WTC11 (cell line): Measurements from ENCODE around the gene CACNA1C.

ENCODE experiments used
- ATF3 ChIP-seq: sonication (generic); formaldehyde crosslinking; conservative IDR thresholded peaks from 2 replicates; pipeline ENCODE4 v1.8.1; 2022; ENCODE audit warnings: mild to moderate bottlenecking, missing genetic modification reagents
- CREB1 ChIP-seq: sonication (generic); formaldehyde crosslinking; IDR thresholded peaks from 2 replicates; pipeline ENCODE4 v1.8.0; 2023; ENCODE audit warnings: mild to moderate bottlenecking, missing genetic modification reagents
- CTCF ChIP-seq: fragments of 200-600 bp; IDR thresholded peaks from 2 replicates; pipeline ENCODE4 v1.8.0; 2022; ENCODE audit warnings: antibody characterized with exemption
- FOXJ3 ChIP-seq: sonication (generic); formaldehyde crosslinking; IDR thresholded peaks from 2 replicates; pipeline ENCODE4 v1.9.0; 2021; ENCODE audit warnings: missing genetic modification reagents, mild to moderate bottlenecking, borderline replicate concordance
- GTF2I ChIP-seq: fragments of 250-450 bp; sonication (Bioruptor Pico); conservative IDR thresholded peaks from 2 replicates; pipeline ENCODE4 v1.4.0; 2021; ENCODE audit warnings: mild to moderate bottlenecking
- HMGXB4 ChIP-seq: sonication (generic); formaldehyde crosslinking; IDR thresholded peaks from 2 replicates; pipeline ENCODE4 v1.8.1; 2023; ENCODE audit warnings: mild to moderate bottlenecking, moderate library complexity, missing genetic modification reagents
- NR3C1 ChIP-seq: sonication (generic); formaldehyde crosslinking; conservative IDR thresholded peaks from 2 replicates; pipeline ENCODE4 v1.8.1; 2023; ENCODE audit warnings: low read depth, mild to moderate bottlenecking, missing genetic modification reagents
- USF1 ChIP-seq: sonication (generic); formaldehyde crosslinking; IDR thresholded peaks from 2 replicates; pipeline ENCODE4 v1.8.0; 2022; ENCODE audit warnings: mild to moderate bottlenecking, missing genetic modification reagents
- ZBTB21 ChIP-seq: sonication (generic); formaldehyde crosslinking; IDR thresholded peaks from 2 replicates; pipeline ENCODE4 v1.8.1; 2023; ENCODE audit warnings: mild to moderate bottlenecking, missing genetic modification reagents, borderline replicate concordance
- ZNF232 ChIP-seq: sonication (generic); formaldehyde crosslinking; IDR thresholded peaks from 2 replicates; pipeline ENCODE4 v1.8.0; 2022; ENCODE audit warnings: mild to moderate bottlenecking, missing genetic modification reagents
- ZNF317 ChIP-seq: sonication (generic); formaldehyde crosslinking; IDR thresholded peaks from 2 replicates; pipeline ENCODE4 v1.8.1; 2023; ENCODE audit warnings: low read depth, mild to moderate bottlenecking, moderate library complexity, missing genetic modification reagents, borderline replicate concordance

- TF ChIP-seq ZNF232 (CRISPR knock-in tag) (no peak), ATF3 (CRISPR knock-in tag) (no peak), CTCF (no peak), USF1 (CRISPR knock-in tag) (no peak), CREB1 (CRISPR knock-in tag) (no peak), FOXJ3 (CRISPR knock-in tag) (no peak), ZNF317 (CRISPR knock-in tag) (no peak), NR3C1 (CRISPR knock-in tag) (no peak), GTF2I (CRISPR knock-in tag) (no peak), HMGXB4 (CRISPR knock-in tag) (no peak), ZBTB21 (CRISPR knock-in tag) (no peak)
These were observed 134.6 kb downstream of the CACNA1C start for GRCh38 chr12:2187195-2187945.
